ENCODE data around the gene PLD2.

Gene PLD2

DNA sequence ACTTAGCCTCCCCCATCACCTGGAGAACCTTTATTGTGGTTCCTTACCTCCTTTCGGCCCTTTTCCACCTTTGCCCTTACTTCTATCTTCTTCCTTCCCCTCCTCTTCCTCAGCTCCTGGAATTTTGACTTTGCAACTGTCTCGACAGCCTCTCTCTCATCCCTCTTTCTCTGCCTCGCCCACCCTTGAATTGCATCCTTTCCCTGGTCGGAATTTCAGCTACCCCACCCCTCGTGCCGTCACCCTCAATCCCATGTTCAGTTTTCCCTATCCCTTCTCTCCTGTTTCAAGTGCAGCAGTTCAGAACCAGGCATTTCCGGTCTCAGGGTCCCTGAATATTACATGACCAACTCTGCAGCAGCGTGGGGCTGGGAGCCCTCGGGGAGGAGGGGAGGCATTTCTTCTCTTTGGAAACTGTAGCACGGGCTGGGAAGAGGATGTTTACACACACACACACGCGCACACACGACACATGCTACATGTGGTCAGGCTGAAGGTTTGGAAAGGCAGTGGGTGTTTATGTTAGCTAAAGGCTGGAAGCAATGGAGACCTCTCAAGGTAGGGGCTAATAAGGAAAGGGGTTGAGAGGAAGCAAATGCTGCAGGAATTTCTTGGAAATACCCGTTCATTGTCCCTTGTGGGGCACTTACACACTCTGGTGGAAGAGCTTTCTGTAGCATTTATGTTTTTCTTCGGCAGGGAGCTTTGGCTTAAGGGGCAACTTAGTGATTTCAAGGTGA lies 27.2 kb downstream of the PLD2 start (continued):
- TF ChIP-seq ZNF148 (tag by site-specific recombination; IDR thresholded peaks at IDR 0.05; ENCODE audit: borderline replicate concordance) (no peak), KLF8 (tag by site-specific recombination; IDR thresholded peaks at IDR 0.05) (no peak), ZNF24 (tag by site-specific recombination; IDR thresholded peaks at IDR 0.05) (0 out of 2 replicates have a peak, but pooled peaks have one; percentile 10), BCL11A (tag by site-specific recombination; IDR thresholded peaks at IDR 0.05; ENCODE audit: low read depth) (no peak), ZNF391 (tag by site-specific recombination; IDR thresholded peaks at IDR 0.05; ENCODE audit: borderline replicate concordance, low read depth) (no peak), SALL2 (tag by site-specific recombination; IDR thresholded peaks at IDR 0.05; ENCODE audit: borderline replicate concordance) (no peak), WT1 (tag by site-specific recombination; IDR thresholded peaks at IDR 0.05) (peak; percentile 0; the same call in 1 of the 2 replicates), ZNF785 (tag by site-specific recombination; IDR thresholded peaks at IDR 0.05) (no peak), ZNF423 (tag by site-specific recombination; IDR thresholded peaks at IDR 0.05) (no peak), ZFHX2 (tag by site-specific recombination; conservative IDR thresholded peaks at IDR 0.05) (0 out of 2 replicates have a peak, but pooled peaks have one; percentile 8), ZNF341 (tag by site-specific recombination; IDR thresholded peaks at IDR 0.05; ENCODE audit: low read depth) (peak; percentile 47; the same call in 1 of the 2 replicates), ZNF747 (tag by site-specific recombination; IDR thresholded peaks at IDR 0.05) (no peak), ZNF624 (tag by site-specific recombination; IDR thresholded peaks at IDR 0.05) (no peak), ZBTB10 (tag by site-specific recombination; IDR thresholded peaks at IDR 0.05) (peak; percentile 10; the same call in 1 of the 2 replicates), ZNF776 (tag by site-specific recombination; IDR thresholded peaks at IDR 0.05; ENCODE audit: borderline replicate concordance) (no peak), ZBTB8A (tag by site-specific recombination; IDR thresholded peaks at IDR 0.05) (no peak), ZFP69B (tag by site-specific recombination; IDR thresholded peaks at IDR 0.05) (peak; percentile 49), ZNF223 (tag by site-specific recombination; IDR thresholded peaks at IDR 0.05) (0 out of 2 replicates have a peak, but pooled peaks have one; percentile 36), ZNF600 (tag by site-specific recombination; IDR thresholded peaks at IDR 0.05) (peak; percentile 82), ZNF302 (tag by site-specific recombination; IDR thresholded peaks at IDR 0.05; ENCODE audit: low read depth) (no peak), ZNF629 (tag by site-specific recombination; IDR thresholded peaks at IDR 0.05) (no peak), ZNF335 (tag by site-specific recombination; conservative IDR thresholded peaks at IDR 0.05) (peak; percentile 84), ZNF529 (tag by site-specific recombination; IDR thresholded peaks at IDR 0.05; ENCODE audit: insufficient replicate concordance) (no peak), ZNF549 (tag by site-specific recombination; IDR thresholded peaks at IDR 0.05) (no peak)
- TF ChIP-seq, protein P1, sequence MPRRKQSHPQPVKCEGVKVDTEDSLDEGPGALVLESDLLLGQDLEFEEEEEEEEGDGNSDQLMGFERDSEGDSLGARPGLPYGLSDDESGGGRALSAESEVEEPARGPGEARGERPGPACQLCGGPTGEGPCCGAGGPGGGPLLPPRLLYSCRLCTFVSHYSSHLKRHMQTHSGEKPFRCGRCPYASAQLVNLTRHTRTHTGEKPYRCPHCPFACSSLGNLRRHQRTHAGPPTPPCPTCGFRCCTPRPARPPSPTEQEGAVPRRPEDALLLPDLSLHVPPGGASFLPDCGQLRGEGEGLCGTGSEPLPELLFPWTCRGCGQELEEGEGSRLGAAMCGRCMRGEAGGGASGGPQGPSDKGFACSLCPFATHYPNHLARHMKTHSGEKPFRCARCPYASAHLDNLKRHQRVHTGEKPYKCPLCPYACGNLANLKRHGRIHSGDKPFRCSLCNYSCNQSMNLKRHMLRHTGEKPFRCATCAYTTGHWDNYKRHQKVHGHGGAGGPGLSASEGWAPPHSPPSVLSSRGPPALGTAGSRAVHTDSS (tag by site-specific recombination; IDR thresholded peaks at IDR 0.05), result peak; percentile 90
- TF ChIP-seq, protein P2, sequence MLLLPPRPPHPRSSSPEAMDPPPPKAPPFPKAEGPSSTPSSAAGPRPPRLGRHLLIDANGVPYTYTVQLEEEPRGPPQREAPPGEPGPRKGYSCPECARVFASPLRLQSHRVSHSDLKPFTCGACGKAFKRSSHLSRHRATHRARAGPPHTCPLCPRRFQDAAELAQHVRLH (tag by site-specific recombination; IDR thresholded peaks at IDR 0.05), result no peak
- TF ChIP-seq, protein P3, sequence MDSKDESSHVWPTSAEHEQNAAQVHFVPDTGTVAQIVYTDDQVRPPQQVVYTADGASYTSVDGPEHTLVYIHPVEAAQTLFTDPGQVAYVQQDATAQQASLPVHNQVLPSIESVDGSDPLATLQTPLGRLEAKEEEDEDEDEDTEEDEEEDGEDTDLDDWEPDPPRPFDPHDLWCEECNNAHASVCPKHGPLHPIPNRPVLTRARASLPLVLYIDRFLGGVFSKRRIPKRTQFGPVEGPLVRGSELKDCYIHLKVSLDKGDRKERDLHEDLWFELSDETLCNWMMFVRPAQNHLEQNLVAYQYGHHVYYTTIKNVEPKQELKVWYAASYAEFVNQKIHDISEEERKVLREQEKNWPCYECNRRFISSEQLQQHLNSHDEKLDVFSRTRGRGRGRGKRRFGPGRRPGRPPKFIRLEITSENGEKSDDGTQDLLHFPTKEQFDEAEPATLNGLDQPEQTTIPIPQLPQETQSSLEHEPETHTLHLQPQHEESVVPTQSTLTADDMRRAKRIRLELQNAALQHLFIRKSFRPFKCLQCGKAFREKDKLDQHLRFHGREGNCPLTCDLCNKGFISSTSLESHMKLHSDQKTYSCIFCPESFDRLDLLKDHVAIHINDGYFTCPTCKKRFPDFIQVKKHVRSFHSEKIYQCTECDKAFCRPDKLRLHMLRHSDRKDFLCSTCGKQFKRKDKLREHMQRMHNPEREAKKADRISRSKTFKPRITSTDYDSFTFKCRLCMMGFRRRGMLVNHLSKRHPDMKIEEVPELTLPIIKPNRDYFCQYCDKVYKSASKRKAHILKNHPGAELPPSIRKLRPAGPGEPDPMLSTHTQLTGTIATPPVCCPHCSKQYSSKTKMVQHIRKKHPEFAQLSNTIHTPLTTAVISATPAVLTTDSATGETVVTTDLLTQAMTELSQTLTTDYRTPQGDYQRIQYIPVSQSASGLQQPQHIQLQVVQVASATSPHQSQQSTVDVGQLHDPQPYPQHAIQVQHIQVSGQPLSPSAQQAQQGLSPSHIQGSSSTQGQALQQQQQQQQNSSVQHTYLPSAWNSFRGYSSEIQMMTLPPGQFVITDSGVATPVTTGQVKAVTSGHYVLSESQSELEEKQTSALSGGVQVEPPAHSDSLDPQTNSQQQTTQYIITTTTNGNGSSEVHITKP (tag by site-specific recombination; IDR thresholded peaks at IDR 0.05), result peak; percentile 30

All from HEK293 (cell line).